Measurements from ENCODE around the gene KCNC2.
"Not testable (repeated sequence)": the region's sequence is repeated elsewhere in the genome, so short reads cannot be mapped to it uniquely, and the experiment has no call there.

Gene KCNC2

DNA sequence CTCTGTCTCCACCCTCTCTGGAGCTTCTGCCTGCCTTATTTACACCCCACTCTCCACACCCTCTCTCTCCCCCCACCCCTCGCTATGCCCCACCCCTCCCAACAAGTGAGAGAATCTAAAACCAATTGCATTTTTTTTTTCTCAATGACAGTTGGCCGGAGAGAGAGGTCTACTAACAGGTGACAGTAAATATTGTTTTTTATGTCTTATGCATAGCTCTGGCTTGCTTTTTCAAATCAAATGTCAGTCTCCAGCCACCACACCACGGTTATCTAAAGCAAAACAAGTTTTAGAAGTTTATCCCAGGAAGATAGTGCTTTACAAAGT, at the start of gene KCNC2:
Gene KCNC2, minus strand, starts transcription at position 28 of the 327 bp plus-strand sequence.
- no peak for DNase-seq

DNA sequence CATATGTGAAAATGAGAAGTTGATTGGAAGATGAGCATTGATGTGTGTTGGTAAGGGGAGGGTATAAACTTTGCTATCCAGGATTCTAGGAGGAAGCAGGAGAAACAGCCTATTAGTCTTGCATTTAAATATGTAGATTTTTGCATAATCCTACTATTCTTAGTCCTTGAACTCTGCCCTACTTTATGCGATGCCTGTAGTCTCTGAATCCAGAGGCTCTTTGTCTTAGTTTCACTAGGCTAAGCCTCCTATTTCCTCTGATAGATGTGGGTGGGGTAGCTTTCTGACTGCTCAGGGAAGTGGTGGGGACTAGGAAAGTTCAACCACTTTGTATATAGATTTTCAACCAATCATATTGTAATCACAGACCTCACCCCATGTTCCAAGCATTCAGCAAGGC, 49.5 kb upstream of the KCNC2 start:
- DNase-seq: no peak

DNA sequence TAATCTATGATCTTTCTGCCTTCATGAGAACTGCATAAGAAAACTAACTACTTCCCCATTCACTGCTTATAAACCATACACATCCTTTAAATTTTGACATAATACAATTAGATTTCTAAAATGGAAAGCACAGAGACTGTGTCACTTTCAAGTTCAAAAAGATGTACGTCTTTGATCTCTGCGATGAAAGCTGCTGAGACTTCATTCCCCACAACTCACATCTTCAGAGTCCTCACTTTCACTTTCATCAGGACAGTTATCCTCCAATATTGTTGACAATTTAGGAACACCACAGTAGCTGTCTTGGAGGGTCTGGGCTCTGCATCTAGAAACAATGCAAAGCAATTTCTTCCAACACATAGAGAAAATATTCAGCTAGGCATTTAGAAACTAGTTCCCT, 47.9 kb upstream of the KCNC2 start:
- DNase-seq: no peak

DNA sequence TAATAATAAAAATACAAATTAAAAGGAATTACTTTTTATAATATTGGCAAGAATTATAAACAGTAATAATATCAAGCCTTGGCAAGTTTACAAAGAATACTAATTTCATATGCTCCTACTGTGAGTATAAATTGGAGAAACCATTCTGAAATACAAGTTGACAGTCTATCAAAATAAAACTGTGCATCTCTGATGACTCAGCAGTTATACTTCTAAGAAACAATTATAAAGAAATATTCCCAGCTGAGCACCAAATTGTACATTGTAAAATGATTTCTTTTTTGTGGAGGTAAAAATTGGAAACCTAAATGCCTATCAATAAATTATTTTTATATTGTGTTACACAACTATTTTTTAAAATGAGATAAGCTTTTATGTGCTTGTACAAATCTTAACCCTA, 35.5 kb upstream of the KCNC2 start:
- no peak for DNase-seq

DNA sequence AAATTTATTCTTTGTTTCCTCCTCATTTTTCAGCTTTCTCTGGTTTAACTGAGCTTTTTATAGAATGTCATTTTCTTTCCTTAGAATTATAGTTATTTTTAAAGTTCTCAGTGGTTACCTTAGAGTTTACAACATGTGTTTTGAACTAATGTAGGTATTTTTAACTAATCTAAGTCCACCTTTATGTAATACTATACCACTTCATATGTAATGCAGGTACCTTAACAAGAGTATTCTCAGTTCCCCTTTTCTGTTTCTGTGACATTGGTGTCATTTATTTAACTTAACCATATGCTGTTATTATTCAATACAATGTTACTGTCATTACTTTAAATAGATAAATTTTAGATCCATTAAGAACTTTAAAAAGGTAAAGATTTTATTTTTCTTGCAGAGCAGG, 30.3 kb upstream of the KCNC2 start:
- no peak for DNase-seq

DNA sequence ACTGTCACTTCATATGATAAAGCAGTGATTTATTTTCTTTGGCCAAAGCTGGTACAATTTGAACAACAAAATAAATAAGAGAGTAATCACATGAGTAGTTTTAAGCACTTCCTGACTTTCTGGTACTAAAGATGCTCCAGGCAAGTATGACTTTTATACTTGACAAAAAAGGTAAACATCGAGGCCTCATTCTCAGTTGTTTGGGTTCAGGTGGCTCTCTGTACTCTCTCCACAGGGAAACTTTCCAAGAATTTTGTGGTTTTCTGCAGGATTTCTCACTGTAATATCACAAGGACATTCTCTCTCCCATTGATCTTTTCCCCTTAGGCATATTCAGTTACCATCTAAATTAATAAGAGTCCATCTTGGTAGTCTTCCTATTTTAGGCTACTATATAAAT, 26.6 kb upstream of the KCNC2 start:
- DNase-seq: no peak

DNA sequence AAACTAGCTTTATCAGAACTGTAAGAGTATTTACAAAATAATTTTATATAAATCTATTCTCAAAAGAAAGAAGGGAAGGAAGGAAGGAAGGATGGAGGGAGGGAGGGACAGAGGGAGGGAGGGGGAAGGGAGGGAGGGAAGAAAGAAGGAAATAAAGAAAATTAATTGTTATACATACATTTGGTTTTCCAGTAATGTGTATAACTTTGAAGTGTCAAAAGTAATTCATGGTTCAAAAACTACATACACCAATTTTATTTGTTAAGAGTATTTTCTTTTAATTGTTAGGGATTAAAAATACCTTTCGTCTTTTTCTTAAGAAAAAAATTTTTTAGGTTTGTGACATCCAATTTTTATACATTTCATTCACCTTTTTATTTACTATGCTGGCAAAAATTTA, 17.5 kb upstream of the KCNC2 start:
- no peak for DNase-seq

DNA sequence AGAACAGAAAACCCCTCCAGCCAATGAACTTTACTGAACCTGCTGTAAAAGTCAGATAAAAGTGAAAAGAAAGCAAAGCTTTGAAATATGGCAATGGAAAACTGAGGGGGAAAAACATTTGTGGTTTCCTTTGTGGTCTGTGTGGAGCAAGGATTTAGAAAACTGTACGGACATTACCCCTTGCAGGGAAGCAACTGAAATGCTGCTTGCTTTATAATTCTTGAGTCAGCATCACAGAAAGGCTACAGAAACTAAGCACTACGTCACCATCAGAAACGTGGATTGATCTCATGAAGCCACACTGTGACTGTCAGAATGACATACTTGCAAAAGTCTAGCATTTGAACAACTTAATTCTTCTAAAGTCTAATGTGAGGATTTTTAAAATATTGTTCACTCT, 2.4 kb upstream of the KCNC2 start:
- DNase-seq: no peak

DNA sequence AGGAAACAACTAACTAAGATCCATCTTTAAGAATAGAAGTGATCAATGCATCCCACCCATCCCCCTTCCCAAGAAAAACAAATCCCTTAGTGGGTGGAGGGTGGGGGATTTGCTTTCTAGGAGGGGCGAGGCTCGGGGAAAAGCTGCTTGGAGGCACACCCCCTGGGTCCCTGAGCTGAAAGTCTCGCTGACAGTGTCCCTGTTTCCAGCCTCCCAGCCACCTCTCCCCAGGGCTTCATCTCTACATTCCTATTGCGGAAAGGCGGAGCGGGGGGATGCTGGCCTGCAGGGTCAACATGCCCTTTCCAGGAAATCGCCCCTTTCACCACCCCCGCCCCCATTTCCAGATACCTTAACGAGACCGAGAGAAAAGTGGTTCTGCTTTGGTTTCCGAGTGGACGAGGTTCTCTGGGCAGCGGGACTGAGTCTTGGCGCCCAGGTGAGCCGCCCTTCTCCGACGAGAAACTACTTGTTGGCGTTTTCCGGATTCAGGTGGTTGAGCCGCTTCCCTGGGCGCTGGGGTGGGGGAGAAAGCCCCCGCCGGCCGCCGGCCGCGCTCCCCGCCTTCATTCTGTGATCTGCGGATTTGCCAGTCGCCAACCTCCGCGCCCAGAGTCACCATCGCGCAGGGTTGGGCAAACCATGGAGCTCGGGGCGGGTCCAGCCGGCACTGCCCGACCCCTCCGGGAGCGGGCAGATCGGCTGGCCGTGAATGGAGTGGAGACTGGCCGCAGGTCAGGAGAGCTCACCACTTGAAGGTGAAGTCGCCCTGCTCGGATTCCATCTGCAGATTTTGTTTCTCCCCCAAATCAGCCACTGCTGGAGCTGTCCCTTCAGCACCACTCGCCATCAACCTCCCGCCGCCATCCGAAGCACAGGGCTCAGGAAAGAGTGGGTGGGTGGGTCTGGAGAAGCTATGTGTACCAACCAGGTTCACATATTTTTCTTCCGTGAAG, 505 bp downstream of the KCNC2 start:
- DNase-seq: peak in 11 of 56 donors; percentile 2 to 47 (median 18)

DNA sequence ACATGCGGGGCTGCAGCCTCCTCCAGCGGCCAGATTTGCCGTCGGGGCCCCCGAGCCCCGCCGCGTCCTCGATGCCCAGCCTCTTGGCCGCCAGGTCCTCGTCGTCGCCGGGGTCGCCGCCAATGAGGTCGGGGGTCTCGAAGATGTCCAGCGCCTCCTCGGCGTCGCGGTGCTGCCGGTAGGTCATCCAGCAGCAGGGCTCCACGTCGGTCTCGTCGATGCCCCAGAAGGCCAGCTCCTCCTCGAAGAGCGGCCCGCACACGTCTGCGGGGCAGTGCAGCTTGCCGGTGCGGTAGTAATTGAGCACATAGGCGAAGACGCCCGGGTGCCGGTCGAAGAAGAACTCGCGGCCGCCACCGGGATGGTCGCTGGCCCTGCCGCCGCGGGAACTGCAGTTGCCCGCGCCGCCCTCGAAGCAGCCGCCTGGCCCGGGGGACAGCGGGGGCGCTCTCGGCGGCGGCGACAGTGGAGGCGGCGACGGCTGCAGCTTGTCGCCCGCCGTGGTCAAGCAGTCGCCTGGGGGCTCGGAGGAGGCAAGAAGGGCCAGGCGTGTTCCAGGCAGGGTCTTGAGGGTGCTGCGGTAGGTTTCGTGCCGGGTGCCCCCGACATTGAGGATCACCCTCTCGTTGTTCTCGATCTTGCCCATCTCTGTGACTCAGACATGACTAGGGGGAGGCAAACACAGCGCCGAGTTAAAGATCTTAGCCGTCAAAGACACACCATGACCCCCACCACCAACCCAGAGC, 2.1 kb downstream of the KCNC2 start:
- DNase-seq: peak in 2 of 56 donors; percentile 1 to 3

DNA sequence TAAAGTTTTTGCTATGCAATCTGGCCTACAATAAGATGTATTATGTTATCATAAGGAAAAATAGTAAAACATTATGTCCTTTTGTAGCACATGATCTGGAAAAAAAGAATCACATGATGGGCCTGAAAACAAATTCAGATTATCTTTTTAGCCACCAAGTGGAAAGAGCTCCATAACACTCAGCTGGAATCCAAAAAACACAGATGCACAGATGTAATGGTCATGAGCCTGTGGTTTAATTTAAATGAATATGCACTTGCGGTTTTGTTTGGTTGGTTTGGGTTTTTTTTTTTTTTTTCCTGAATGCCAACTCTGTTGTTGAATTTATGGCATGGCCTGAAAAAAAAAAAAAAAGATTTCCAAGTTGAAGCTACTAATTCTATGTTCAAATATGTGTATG, 4.1 kb downstream of the KCNC2 start:
- DNase-seq: no peak

DNA sequence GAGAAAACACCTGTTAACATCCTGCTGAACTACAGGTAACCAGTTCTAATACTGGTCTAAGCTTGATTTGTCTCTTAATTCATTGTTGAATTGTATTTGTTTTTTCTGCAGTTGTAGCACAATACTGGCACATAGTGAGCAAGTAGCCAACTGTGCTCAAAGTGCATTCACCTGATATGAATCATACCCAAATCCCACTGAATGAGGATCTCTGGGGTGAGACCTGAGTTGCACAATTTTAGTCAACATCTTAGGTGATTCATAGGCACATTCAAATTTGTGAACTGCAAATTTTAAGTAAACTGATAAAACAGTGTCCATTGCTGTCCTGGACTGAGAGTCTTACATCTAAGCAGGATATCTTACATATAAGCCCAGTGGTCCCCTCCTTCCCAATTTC, 12.8 kb downstream of the KCNC2 start:
- DNase-seq: no peak

DNA sequence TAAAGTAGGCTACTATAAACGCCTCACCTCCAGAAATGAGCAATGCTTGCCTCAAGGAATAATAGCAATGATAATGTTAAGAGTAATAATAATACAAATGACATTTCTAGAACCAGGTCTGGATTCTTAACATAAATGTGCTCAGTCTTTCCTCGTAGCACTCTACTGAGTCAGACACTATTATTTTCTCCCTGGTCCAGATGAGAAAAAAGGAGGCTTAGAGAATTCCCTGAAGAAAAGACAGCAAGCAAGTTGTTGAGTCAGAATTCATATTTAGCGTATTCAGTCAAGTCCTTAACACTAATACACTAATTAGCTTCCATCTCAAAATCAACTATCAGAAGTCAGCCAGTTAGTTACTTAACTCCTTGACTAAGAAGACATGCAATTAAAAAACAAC, 13.2 kb downstream of the KCNC2 start:
- no peak for DNase-seq

DNA sequence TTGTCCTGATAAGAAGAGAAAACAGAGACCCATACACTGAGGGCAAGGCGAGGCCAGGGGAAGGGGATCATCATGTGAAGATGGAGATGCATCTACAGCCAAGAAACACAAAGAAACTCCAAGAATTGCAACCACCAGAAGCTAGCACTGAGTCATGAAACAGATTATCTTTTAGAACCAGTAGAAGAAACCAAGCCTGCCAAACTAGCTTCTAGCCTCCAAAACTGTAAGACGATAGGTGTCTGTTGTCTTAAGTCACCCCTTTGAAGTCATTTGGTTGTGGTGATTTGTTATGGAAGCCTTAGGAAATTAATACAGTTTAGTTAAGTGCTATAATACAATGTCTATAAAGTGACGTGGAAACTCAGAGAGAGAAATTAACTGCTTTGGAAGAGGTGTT, 15.4 kb downstream of the KCNC2 start:
- DNase-seq: no peak

DNA sequence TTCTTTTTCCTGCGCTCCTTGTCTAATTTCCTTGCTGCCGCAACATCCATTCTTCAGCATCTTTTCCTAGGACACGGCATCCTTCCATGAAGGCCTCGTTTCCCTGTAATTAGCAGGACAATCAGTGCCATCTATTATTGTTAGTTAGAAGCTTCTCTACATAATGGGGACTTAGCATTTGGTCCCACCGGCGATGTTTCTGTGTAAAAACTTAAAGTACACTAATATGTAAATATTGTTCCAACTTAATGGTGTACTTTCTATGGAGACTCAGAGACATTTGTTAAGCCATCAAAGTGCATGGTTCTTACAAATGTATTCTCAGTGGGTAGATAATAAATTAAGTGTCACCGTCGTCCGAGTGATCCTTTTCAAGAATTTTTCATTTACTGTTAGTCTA, 17.4 kb downstream of the KCNC2 start:
- no peak for DNase-seq

DNA sequence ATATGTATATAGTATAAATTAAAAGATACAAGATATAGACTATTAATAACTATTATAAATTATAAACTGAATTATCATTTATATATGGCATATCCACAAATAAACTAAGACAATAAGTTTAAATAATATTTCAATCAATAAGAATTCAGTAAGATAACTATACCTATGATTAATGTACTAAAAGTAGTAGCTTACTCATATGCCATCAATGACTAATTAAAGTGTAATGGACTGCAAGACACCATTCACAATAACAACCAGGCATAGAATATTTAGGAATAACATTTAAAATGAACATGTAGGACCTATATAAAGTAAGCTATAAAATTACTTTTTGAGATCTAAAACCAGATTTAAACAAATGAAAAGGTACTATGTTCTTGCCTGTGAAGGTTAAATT, 18.8 kb downstream of the KCNC2 start:
- DNase-seq: no peak

DNA sequence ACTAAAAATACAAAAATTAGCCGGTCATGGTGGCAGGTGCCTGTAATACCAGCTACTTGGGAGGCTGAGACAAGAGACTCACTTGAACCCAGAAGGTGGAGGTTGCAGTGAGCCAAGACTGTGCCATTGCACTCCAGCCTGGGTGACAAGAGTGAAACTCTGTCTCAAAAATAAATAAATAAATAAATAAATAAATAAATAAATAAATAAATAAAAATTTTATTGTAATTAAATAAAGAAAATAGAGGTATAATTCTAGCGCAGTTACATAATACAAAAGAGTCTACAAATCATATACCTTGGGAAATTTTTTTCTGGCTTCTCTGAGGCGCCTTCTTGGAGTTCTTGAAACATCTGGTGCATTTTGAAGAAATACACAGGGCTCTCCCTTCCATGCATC, 23.8 kb downstream of the KCNC2 start:
- not testable (repeated sequence) for DNase-seq

DNA sequence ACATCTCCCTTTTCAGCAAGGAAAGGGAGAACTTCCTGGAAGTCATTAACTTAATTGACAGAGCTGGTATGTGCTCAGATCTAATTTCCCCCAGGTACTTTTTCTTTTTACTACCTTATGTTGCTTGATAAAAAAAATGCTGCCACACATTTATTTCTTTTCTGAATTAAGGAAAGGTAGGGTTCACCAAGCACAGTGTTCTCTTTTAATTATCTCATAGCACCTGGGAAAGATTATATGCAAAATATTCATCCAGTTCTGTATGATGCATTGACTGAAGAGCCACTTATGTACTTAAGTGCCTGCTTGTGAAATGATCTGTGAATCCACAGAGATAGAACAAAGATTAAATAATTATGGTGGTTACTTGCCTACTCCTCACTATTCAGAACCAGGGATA, 25.1 kb downstream of the KCNC2 start:
- no peak for DNase-seq

DNA sequence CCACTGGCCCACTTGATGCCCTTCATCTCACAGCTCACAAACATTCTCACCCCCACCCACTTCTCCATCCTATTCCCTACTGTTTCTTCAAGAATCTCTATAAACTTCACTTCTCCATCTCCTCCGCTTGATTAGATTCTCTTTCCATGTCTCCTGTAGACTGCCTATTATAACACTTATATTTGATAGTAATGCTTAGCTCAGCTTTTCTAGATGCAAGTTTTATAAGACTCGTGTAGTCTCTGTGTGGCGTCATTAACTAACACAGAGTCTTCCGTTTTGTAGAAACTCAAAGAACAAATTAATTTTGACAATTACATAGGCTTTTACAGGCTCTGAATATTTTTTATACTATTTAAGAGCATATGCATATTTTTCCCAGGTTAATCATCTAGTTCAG, 25.7 kb downstream of the KCNC2 start:
- no peak for DNase-seq

DNA sequence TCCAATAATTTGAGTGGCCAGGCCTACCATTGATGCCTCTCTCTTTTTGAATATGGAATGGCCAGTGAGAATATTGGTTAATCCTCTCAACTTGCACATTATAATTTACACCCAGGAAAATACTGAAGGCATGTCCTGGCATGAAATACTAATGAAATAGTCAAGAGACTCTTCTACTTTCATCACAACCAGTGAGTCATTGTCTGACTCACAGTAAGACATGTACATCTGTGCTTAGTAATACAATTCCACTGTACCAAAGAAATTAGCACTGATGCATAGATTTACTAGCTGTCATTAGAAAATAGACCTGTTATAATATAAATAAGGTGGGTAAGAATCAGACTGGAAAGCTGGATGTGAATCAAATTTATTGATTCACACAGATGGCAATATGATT, 31.6 kb downstream of the KCNC2 start:
- DNase-seq: no peak

DNA sequence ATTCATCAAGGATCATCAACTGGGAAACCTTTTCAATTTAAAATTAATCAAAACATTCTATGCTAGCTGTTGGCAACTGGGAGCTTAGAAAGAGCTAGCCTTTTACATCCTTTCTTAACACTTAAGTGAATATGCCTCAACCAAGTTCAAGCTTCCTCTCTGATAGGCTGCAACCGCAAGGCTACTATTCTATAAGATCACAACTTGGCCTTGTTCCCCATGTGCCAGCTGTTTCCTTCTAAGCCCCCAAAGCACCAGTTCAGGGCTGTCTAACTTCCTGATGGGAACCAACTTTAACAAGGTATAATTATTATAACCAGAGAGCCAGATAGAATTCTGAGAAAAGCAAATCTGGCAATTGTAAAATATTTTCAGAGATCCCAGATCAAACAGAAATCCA, 37.0 kb downstream of the KCNC2 start:
- no peak for DNase-seq

DNA sequence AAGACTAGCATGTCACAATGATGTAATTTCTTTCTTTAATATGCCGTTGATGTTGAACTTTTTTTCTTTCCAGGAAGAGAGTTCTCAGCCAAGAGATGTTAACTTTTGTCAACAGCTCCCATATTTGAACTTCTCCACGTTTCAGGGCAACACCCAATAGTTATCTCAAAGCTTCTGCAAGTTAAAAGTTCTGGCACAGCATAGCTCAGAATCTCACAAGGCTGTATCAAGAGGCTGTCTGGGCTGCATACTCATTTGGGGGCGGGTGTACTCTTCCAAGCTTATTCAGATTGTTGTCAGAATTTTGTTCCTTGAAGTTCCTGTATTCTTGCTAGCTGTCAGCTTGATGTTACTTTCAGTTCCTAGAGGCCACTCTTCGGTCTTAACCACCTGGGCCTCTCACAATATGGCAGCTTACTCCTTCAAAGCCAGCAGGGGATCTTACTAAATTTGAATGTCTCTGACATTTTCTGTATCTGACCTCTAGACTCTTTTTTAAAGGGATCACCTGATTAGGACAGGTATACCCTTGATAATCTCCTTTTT, 38.9 kb downstream of the KCNC2 start:
- DNase-seq: no peak

DNA sequence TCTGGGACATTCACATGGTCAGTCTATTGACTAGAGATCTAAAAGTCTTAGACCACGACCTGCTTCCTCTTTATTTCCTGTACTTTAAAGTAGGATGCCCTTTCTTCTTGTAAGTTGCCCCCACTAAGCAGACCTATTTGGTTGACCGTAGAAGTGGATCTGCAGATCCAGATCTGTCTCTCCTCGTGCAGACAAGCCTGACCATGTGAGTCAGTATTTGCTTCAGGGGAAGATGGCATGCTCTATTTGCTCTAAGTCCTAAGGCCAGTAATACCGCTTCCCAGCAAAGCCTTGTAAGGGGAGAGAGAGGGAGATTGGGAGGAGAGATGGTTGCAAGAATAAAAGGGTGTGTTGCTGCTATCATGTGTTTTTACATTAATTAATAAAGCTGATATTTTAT, 46.8 kb downstream of the KCNC2 start:
- DNase-seq: no peak
